ENCODE data around the gene TSPAN16.

DNA sequence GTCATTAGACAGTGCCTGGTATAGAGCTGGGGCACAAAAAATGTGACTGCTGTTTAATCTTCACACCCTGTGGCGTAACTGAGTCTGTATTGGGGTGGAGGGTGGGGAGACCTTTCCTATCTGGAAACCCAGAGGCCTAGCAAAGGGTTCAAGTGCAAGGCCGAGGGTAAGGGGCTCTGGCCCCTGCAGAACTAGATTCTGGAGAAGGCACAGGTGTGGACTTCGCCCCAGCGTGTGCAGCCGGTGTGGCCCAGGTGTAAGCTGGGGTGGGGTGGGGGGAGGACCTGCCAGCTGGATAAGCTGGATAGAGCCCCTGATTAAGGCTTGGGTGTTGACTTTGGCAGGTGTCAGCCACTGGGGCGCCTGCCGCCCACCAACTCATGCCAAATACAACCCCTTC lies 42.2 kb downstream of the TSPAN16 start:
- TF ChIP-seq, protein P1, sequence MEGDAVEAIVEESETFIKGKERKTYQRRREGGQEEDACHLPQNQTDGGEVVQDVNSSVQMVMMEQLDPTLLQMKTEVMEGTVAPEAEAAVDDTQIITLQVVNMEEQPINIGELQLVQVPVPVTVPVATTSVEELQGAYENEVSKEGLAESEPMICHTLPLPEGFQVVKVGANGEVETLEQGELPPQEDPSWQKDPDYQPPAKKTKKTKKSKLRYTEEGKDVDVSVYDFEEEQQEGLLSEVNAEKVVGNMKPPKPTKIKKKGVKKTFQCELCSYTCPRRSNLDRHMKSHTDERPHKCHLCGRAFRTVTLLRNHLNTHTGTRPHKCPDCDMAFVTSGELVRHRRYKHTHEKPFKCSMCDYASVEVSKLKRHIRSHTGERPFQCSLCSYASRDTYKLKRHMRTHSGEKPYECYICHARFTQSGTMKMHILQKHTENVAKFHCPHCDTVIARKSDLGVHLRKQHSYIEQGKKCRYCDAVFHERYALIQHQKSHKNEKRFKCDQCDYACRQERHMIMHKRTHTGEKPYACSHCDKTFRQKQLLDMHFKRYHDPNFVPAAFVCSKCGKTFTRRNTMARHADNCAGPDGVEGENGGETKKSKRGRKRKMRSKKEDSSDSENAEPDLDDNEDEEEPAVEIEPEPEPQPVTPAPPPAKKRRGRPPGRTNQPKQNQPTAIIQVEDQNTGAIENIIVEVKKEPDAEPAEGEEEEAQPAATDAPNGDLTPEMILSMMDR (conservative IDR thresholded peaks at IDR 0.05; ENCODE audit: low read depth in 2 of 2), result no peak
- no peak for TF ChIP-seq EZH2 (IDR thresholded peaks at IDR 0.05; ENCODE audit: low read depth, unreplicated experiment)
- TF ChIP-seq, protein P2, sequence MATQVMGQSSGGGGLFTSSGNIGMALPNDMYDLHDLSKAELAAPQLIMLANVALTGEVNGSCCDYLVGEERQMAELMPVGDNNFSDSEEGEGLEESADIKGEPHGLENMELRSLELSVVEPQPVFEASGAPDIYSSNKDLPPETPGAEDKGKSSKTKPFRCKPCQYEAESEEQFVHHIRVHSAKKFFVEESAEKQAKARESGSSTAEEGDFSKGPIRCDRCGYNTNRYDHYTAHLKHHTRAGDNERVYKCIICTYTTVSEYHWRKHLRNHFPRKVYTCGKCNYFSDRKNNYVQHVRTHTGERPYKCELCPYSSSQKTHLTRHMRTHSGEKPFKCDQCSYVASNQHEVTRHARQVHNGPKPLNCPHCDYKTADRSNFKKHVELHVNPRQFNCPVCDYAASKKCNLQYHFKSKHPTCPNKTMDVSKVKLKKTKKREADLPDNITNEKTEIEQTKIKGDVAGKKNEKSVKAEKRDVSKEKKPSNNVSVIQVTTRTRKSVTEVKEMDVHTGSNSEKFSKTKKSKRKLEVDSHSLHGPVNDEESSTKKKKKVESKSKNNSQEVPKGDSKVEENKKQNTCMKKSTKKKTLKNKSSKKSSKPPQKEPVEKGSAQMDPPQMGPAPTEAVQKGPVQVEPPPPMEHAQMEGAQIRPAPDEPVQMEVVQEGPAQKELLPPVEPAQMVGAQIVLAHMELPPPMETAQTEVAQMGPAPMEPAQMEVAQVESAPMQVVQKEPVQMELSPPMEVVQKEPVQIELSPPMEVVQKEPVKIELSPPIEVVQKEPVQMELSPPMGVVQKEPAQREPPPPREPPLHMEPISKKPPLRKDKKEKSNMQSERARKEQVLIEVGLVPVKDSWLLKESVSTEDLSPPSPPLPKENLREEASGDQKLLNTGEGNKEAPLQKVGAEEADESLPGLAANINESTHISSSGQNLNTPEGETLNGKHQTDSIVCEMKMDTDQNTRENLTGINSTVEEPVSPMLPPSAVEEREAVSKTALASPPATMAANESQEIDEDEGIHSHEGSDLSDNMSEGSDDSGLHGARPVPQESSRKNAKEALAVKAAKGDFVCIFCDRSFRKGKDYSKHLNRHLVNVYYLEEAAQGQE (IDR thresholded peaks at IDR 0.05; ENCODE audit: unreplicated experiment), result no peak
- no peak for TF ChIP-seq STAT1 (IDR thresholded peaks at IDR 0.05; ENCODE audit: unreplicated experiment)
- no peak for TF ChIP-seq EZH2phosphoT487 (IDR thresholded peaks at IDR 0.05; ENCODE audit: unreplicated experiment)
